ENCODE results near the gene YJEFN3. TPM values are rescaled to one million over a fixed set of nuclear protein-coding genes. Genes with fewer than 3 reads are reported as not detected.

YJEFN3 gene
- total RNA-seq, 2 donors from 2014 or later = 0.85 to 1.5 TPM

DNA sequence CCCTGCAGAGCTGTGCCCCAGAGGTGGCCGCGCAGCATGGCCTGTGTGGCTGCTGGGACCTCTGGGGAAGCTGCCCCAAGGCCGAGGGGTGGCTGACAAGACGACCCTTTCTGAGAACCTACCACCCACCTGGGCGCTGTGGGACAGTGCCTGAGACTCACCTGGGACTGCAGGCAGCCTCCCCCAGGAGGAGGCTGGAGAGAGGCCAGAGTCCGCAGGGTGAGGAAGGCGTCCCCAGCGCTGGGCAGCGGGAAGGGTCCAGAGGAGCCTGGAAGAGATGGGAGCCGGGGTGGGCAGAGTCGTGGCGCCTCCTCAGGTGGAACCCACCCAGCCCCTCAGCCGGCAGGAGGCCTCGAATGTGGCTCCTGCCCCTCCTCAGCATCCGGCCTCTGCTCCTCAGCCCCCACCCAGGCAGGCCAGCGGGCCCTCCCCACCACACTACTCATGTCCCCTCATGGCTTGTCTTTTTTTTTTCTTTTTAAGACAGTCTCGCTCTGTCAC, 34.7 kb downstream of the YJEFN3 start:
- no peaks in the 10 kb centered on the region for H3K4me1 ChIP-seq
- no peak overlapping the region for H3K4me3 ChIP-seq
- H3K9me3 ChIP-seq = no peaks in the 10 kb centered on the region
- H3K36me3 ChIP-seq = no peaks in the 10 kb centered on the region
- no peaks in the 10 kb centered on the region for H3K27me3 ChIP-seq
- H3K27ac ChIP-seq = no peak overlapping the region
- no peak for DNase-seq (ENCODE audit: low spot score)
- TF ChIP-seq, protein P1, sequence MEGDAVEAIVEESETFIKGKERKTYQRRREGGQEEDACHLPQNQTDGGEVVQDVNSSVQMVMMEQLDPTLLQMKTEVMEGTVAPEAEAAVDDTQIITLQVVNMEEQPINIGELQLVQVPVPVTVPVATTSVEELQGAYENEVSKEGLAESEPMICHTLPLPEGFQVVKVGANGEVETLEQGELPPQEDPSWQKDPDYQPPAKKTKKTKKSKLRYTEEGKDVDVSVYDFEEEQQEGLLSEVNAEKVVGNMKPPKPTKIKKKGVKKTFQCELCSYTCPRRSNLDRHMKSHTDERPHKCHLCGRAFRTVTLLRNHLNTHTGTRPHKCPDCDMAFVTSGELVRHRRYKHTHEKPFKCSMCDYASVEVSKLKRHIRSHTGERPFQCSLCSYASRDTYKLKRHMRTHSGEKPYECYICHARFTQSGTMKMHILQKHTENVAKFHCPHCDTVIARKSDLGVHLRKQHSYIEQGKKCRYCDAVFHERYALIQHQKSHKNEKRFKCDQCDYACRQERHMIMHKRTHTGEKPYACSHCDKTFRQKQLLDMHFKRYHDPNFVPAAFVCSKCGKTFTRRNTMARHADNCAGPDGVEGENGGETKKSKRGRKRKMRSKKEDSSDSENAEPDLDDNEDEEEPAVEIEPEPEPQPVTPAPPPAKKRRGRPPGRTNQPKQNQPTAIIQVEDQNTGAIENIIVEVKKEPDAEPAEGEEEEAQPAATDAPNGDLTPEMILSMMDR (IDR thresholded peaks at IDR 0.05) = no peak

- H3K27me3 ChIP-seq = no peaks in the 10 kb centered on the region
- H3K4me3 ChIP-seq = no peak overlapping the region
- no peak overlapping the region for H3K27ac ChIP-seq
- TF ChIP-seq, protein P1 (IDR thresholded peaks at IDR 0.05) = no peak
- no peak for DNase-seq (ENCODE audit: low spot score)
- no peaks in the 10 kb centered on the region for H3K4me1 ChIP-seq
- H3K36me3 ChIP-seq = no peaks in the 10 kb centered on the region
- H3K9me3 ChIP-seq = no peaks in the 10 kb centered on the region
These were observed 37.6 kb downstream of the YJEFN3 start for GRCh38 chr19:19566306-19566705.

- TF ChIP-seq, protein P1 (IDR thresholded peaks at IDR 0.05) = no peak
These were observed 38.7 kb downstream of the YJEFN3 start for GRCh38 chr19:19567391-19567790.

GRCh38 chr19:19568802-19569756, 40.4 kb downstream of the YJEFN3 start:
- TF ChIP-seq, protein P1 (IDR thresholded peaks at IDR 0.05) = no peak
- no peak for DNase-seq (ENCODE audit: low spot score)
- no peaks in the 10 kb centered on the region for H3K9me3 ChIP-seq
- no peaks in the 10 kb centered on the region for H3K27me3 ChIP-seq
- no peaks in the 10 kb centered on the region for H3K4me1 ChIP-seq
- H3K27ac ChIP-seq = no peak overlapping the region
- no peaks in the 10 kb centered on the region for H3K36me3 ChIP-seq
- H3K4me3 ChIP-seq = no peak overlapping the region

More at GRCh38 chr19:19567391-19567790, 38.7 kb downstream of the YJEFN3 start:
- no peak overlapping the region for H3K4me3 ChIP-seq
- no peaks in the 10 kb centered on the region for H3K36me3 ChIP-seq
- no peaks in the 10 kb centered on the region for H3K9me3 ChIP-seq
- no peak for DNase-seq (ENCODE audit: low spot score)
- H3K27ac ChIP-seq = no peak overlapping the region
- no peaks in the 10 kb centered on the region for H3K4me1 ChIP-seq
- H3K27me3 ChIP-seq = no peaks in the 10 kb centered on the region

- H3K27ac ChIP-seq = no peak overlapping the region
- no peak overlapping the region for H3K4me3 ChIP-seq
- H3K9me3 ChIP-seq = no peaks in the 10 kb centered on the region
- H3K4me1 ChIP-seq = no peaks in the 10 kb centered on the region
- no peaks in the 10 kb centered on the region for H3K27me3 ChIP-seq
- H3K36me3 ChIP-seq = no peaks in the 10 kb centered on the region
- no peak for DNase-seq (ENCODE audit: low spot score)
- TF ChIP-seq, protein P1 (IDR thresholded peaks at IDR 0.05) = no peak
These were observed 41.9 kb downstream of the YJEFN3 start for GRCh38 chr19:19570571-19570970.
